Activated CD8-positive, alpha-beta T cell treated with anti-CD3 and anti-CD28 coated beads for 36 hours (primary cell): ENCODE data around the gene HEATR5A. TPM values are rescaled to one million over a fixed set of nuclear protein-coding genes. Genes with fewer than 3 reads are reported as not detected.
A peak's percentile ranks its signal among the peaks of the same experiment; 100 is the strongest.

Experiments
- ATAC-seq: fragments of 200-7000 bp; cut with Tn5 transposase; one replicate; pipeline ENCODE4 v1.10.0; 2021; ENCODE audit warnings: mild to moderate bottlenecking, moderate library complexity
- CTCF ChIA-PET: fragments of 350-600 bp; sonication (Branson Sonifier 250); formaldehyde crosslinking; loops from one replicate; lab custom pipeline; 2021; ENCODE audit warnings: antibody characterized with exemption; lab: Charles Lee
- POLR2A ChIA-PET: fragments of 350-600 bp; sonication (Branson Sonifier 250); formaldehyde crosslinking; loops from one replicate; lab custom pipeline; 2021; ENCODE audit warnings: antibody characterized with exemption; lab: Charles Lee
- DNase-seq: peaks from one replicate; pipeline ENCODE4 v3.0.0-alpha.2; 2020
- H3K27ac Mint-ChIP-seq: one replicate; pipeline ENCODE4 v1.8.0; 2021; ENCODE audit warnings: mild to moderate bottlenecking, mixed read lengths
- H3K27me3 Mint-ChIP-seq: one replicate; pipeline ENCODE4 v1.8.0; 2021; ENCODE audit warnings: mixed read lengths
- H3K36me3 Mint-ChIP-seq: one replicate; pipeline ENCODE4 v1.8.0; 2021; ENCODE audit warnings: low read depth, mixed read lengths
- H3K4me1 Mint-ChIP-seq: one replicate; pipeline ENCODE4 v1.8.0; 2021; ENCODE audit warnings: low read depth, mixed read lengths
- H3K4me3 Mint-ChIP-seq: one replicate; pipeline ENCODE4 v1.8.0; 2021; ENCODE audit warnings: mild to moderate bottlenecking, moderate library complexity, mixed read lengths
- H3K9me3 Mint-ChIP-seq: one replicate; pipeline ENCODE4 v1.8.0; 2021; ENCODE audit warnings: mixed read lengths
- CTCF ChIP-seq: fragments of 200-600 bp; IDR thresholded peaks from one replicate; pipeline ENCODE4 v1.8.0; 2022; ENCODE audit warnings: antibody characterized with exemption, mild to moderate bottlenecking
- intact Hi-C: fragments of 100-400 bp; cut with micrococcal nuclease; formaldehyde crosslinking; loops from one replicate; pipeline ENCODE4 v1.10.0; 2022
- total RNA-seq, 2 experiments: library from RNA; stranded (reverse); gene quantifications; one replicate each; pipeline ENCODE4 v1.2.3, GENCODE V29; 2021

HEATR5A gene
- total RNA-seq, 2 experiments from 2014 or later, result 12.7 to 15.7 TPM

- POLR2A ChIA-PET, result no interaction called here
- no peaks in the 10 kb centered on the region for H3K36me3 Mint-ChIP-seq
- ATAC-seq, result peak; percentile 37
Measured at GRCh38 chr14:31286456-31287293, 133.7 kb downstream of the HEATR5A start.

GRCh38 chr14:31283578-31284252 is 136.6 kb downstream of the HEATR5A start:
- CTCF ChIA-PET, result no interaction called here
- H3K36me3 Mint-ChIP-seq, result no peaks in the 10 kb centered on the region
- POLR2A ChIA-PET, result interaction anchor here (3.1 kb wide), 1 partner anchor 76 kb away, joined by 10 read pairs; the partner anchor contains the start of gene HECTD1
- TF ChIP-seq CTCF, result no peak
- DNase-seq (no peak), ATAC-seq (no peak)
- peaks cover 8% of the 10 kb centered on the region for H3K4me1 Mint-ChIP-seq
- no peaks in the 10 kb centered on the region for H3K27me3 Mint-ChIP-seq
- H3K27ac Mint-ChIP-seq, result no peak overlapping the region
- no peaks in the 10 kb centered on the region for H3K9me3 Mint-ChIP-seq
- H3K4me3 Mint-ChIP-seq, result no peak overlapping the region
- intact Hi-C loops, result no loop called here

More at GRCh38 chr14:31286456-31287293, 133.7 kb downstream of the HEATR5A start:
- H3K27ac Mint-ChIP-seq, result no peak overlapping the region
- TF ChIP-seq CTCF, result no peak
- peak; percentile 30 for DNase-seq
- H3K4me3 Mint-ChIP-seq, result no peak overlapping the region
- H3K9me3 Mint-ChIP-seq, result no peaks in the 10 kb centered on the region
- H3K4me1 Mint-ChIP-seq, result peaks cover 8% of the 10 kb centered on the region
- CTCF ChIA-PET, result interaction anchor here (1.0 to 1.3 kb wide), 4 partner anchors 11 to 79 kb away, joined by 3 to 7 read pairs (median 5); partner anchors contain the start of gene HECTD1
- intact Hi-C loops, result no loop called here
- H3K27me3 Mint-ChIP-seq, result no peaks in the 10 kb centered on the region

DNA sequence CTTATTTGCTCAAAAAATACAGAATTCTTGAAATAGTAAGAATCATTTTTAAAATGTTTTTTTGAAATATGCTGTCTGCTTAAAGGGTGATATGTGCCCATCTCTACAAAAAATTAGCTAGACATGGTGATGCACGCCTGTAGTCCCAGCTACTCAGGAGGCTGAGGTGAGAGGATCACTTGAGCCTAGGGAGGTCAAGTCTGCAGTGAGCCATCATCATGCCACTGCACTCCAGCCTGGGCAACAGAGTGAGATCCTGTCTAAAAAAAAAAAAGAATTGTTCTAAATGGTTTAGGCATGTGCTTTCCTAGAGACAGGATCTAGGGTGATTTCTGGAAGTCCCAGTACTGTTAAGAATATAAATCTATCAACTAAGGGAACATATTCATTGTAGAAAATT is 137.2 kb downstream of the HEATR5A start:
- ATAC-seq (no peak), DNase-seq (no peak)
- POLR2A ChIA-PET, result interaction anchor here (3.1 kb wide), 1 partner anchor 75 kb away, joined by 10 read pairs; the partner anchor contains the start of gene HECTD1
- Mint-ChIP-seq H3K9me3 (no peaks in the 10 kb centered on the region), H3K27me3 (no peaks in the 10 kb centered on the region), H3K4me1 (peaks cover 8% of the 10 kb centered on the region), H3K4me3 (no peak overlapping the region), H3K27ac (no peak overlapping the region), H3K36me3 (no peaks in the 10 kb centered on the region)
- CTCF ChIA-PET, result no interaction called here
- intact Hi-C loops, result no loop called here
- TF ChIP-seq CTCF, result no peak

DNA sequence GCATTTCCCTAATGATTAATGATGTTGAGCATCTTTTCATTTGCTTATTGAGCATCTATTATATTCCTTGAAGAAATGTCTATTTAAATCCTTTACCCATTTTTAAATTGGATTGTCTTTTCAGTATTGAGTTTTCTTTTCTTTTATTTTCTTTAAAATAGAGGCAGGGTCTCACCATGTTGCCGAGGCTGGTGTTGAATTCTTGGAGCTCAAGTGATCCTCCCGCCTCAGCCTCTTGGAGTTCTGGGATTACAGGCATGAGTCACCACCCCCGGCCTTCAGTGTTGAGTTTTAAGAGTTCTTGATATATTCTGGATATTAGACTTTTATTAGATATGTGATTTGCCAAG is 139.5 kb downstream of the HEATR5A start:
- peaks cover 4% of the 10 kb centered on the region for H3K9me3 Mint-ChIP-seq
- H3K27me3 Mint-ChIP-seq, result no peaks in the 10 kb centered on the region
- ChIA-PET CTCF (no interaction called here), POLR2A (no interaction called here)
- DNase-seq (no peak), ATAC-seq (no peak)
- H3K4me1 Mint-ChIP-seq, result peaks cover 8% of the 10 kb centered on the region
- no peak overlapping the region for H3K4me3 Mint-ChIP-seq
- no peak overlapping the region for H3K27ac Mint-ChIP-seq
- peaks cover 1% of the 10 kb centered on the region for H3K36me3 Mint-ChIP-seq
- intact Hi-C loops, result no loop called here
- TF ChIP-seq CTCF, result no peak
